ENCODE data around the gene SORCS2. TPM values are rescaled to one million over a fixed set of nuclear protein-coding genes. Genes with fewer than 3 reads are reported as not detected.

The SORCS2 gene
- total RNA-seq, 1 donor from 2014 or later = 29.5 TPM

DNA sequence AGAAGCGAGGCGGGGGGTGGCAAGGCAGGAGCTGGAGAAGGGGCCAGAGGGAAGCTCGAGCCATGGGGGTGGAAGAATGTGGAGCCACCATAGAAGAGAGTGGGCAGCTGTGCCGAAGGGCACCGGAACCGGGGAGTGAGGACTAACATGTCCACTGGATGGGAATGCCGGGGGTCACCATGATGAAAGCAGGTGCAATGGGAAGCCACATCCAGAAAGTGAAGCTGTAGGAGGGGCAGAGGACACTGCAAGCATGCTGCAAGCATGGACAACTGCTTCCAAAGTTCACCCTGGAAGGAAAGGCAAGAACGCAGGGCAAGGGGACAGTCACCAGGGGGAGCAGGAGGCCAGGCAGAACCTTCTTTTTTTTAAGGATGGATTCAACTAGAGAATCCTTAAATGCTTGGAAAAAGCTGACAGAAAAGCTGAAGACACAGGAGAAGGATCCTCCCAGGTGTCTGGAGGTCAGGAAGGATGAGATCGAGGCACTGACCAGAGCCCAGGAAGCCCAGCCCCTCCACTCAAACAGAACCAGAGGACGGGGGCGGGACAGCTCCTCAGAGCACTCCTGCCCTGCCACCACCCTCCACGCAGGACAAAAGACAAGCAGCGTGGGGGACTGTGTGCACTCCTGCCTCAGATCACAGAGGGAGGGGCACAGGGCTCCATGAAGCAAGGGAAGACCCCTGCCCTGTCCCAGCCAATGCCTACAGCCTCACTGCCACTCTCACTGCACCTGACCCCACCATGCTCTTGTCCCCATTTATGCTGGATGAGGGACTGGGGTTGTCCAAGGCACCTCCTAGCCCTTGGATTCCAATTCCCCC, 578.1 kb downstream of the SORCS2 start:
- Mint-ChIP-seq H3K27me3 (ENCODE audit: unreplicated experiment) (peaks cover 68% of the 10 kb centered on the region), H3K4me1 (ENCODE audit: low read depth, unreplicated experiment) (peaks cover 57% of the 10 kb centered on the region), H3K4me3 (ENCODE audit: unreplicated experiment) (peak overlapping the region; percentile 74), H3K27ac (ENCODE audit: unreplicated experiment) (peak overlapping the region; percentile 93), H3K36me3 (ENCODE audit: unreplicated experiment) (peaks cover 13% of the 10 kb centered on the region), H3K9me3 (ENCODE audit: unreplicated experiment) (peaks cover 82% of the 10 kb centered on the region)
- no peak for DNase-seq
- no peak for TF ChIP-seq CTCF (IDR thresholded peaks at IDR 0.05; ENCODE audit: partially characterized antibody, unreplicated experiment)

GRCh38 chr4:7771056-7771455, 578.7 kb downstream of the SORCS2 start:
- peaks cover 13% of the 10 kb centered on the region for H3K36me3 Mint-ChIP-seq (ENCODE audit: unreplicated experiment)
- peaks cover 53% of the 10 kb centered on the region for H3K4me1 Mint-ChIP-seq (ENCODE audit: low read depth, unreplicated experiment)
- peak overlapping the region; percentile 55 for H3K4me3 Mint-ChIP-seq (ENCODE audit: unreplicated experiment)
- DNase-seq = no peak
- no peak for TF ChIP-seq CTCF (IDR thresholded peaks at IDR 0.05; ENCODE audit: partially characterized antibody, unreplicated experiment)
- H3K27me3 Mint-ChIP-seq (ENCODE audit: unreplicated experiment) = peaks cover 64% of the 10 kb centered on the region
- peak overlapping the region; percentile 93 for H3K27ac Mint-ChIP-seq (ENCODE audit: unreplicated experiment)
- peaks cover 81% of the 10 kb centered on the region for H3K9me3 Mint-ChIP-seq (ENCODE audit: unreplicated experiment)

- Mint-ChIP-seq H3K27ac (ENCODE audit: unreplicated experiment) (peak overlapping the region; percentile 20), H3K4me1 (ENCODE audit: low read depth, unreplicated experiment) (peaks cover 52% of the 10 kb centered on the region), H3K36me3 (ENCODE audit: unreplicated experiment) (peaks cover 15% of the 10 kb centered on the region), H3K4me3 (ENCODE audit: unreplicated experiment) (peak overlapping the region; percentile 63), H3K27me3 (ENCODE audit: unreplicated experiment) (peaks cover 61% of the 10 kb centered on the region), H3K9me3 (ENCODE audit: unreplicated experiment) (peaks cover 82% of the 10 kb centered on the region)
- no peak for DNase-seq
- TF ChIP-seq CTCF (IDR thresholded peaks at IDR 0.05; ENCODE audit: partially characterized antibody, unreplicated experiment) = no peak
Observed at GRCh38 chr4:7771541-7772507, 579.5 kb downstream of the SORCS2 start.

- Mint-ChIP-seq H3K27ac (ENCODE audit: unreplicated experiment) (peak overlapping the region; percentile 36), H3K27me3 (ENCODE audit: unreplicated experiment) (peaks cover 61% of the 10 kb centered on the region), H3K36me3 (ENCODE audit: unreplicated experiment) (peaks cover 19% of the 10 kb centered on the region), H3K4me3 (ENCODE audit: unreplicated experiment) (no peak overlapping the region), H3K9me3 (ENCODE audit: unreplicated experiment) (peaks cover 85% of the 10 kb centered on the region), H3K4me1 (ENCODE audit: low read depth, unreplicated experiment) (peaks cover 56% of the 10 kb centered on the region)
- no peak for TF ChIP-seq CTCF (IDR thresholded peaks at IDR 0.05; ENCODE audit: partially characterized antibody, unreplicated experiment)
- no peak for DNase-seq
Observed at GRCh38 chr4:7772711-7773385, 580.5 kb downstream of the SORCS2 start.
